ENCODE results near the gene C19orf25. TPM values are rescaled to one million over a fixed set of nuclear protein-coding genes. Genes with fewer than 3 reads are reported as not detected.
A peak's percentile ranks its signal among the peaks of the same experiment; 100 is the strongest.

Gene C19orf25
- total and polyA plus RNA-seq, 2 of the 13 experiments (the other 11 are each of a cell fraction or from before 2014, with no cell fraction given): 14.2 to 32.4 TPM

- peak; percentile 10; the same call in 1 of the 2 replicates for TF ChIP-seq PAXIP1 (CRISPR knock-in tag; conservative IDR thresholded peaks at IDR 0.05)
- TF ChIP-seq THRA (CRISPR knock-in tag; IDR thresholded peaks at IDR 0.05; ENCODE audit: borderline replicate concordance): no peak
- 0 out of 2 replicates have a peak, but pooled peaks have one; percentile 44 for TF ChIP-seq IRX3 (CRISPR knock-in tag; IDR thresholded peaks at IDR 0.05; ENCODE audit: borderline replicate concordance, low read depth)
- TF ChIP-seq TAF1 (CRISPR knock-in tag; IDR thresholded peaks at IDR 0.05): peak; percentile 80
- peak; percentile 86; the same call in 1 of the 2 replicates for TF ChIP-seq SP4 (CRISPR knock-in tag; IDR thresholded peaks at IDR 0.05)
- no peak; the same call in 1 of the 2 replicates for TF ChIP-seq NFYB (CRISPR knock-in tag; IDR thresholded peaks at IDR 0.05)
- TF ChIP-seq MAX (IDR thresholded peaks at IDR 0.05): peak; percentile 82
- TF ChIP-seq ZNF503 (CRISPR knock-in tag; IDR thresholded peaks at IDR 0.05): peak; percentile 77
- TF ChIP-seq ZNF230 (CRISPR knock-in tag; IDR thresholded peaks at IDR 0.05): no peak
- TF ChIP-seq FOXJ3 (CRISPR knock-in tag; IDR thresholded peaks at IDR 0.05; ENCODE audit: borderline replicate concordance): no peak; the same call in 1 of the 2 replicates
- peak; percentile 44; the same call in 1 of the 2 replicates for TF ChIP-seq IRF2 (CRISPR knock-in tag; IDR thresholded peaks at IDR 0.05)
- no peak; the same call in 1 of the 2 replicates for TF ChIP-seq MAZ (IDR thresholded peaks at IDR 0.05; ENCODE audit: borderline replicate concordance, low read depth, low read length)
- TF ChIP-seq MAZ (CRISPR knock-in tag; IDR thresholded peaks at IDR 0.05; ENCODE audit: low read depth): peak; percentile 58; the same call in 1 of the 2 replicates
- peak; percentile 89; the same call in 1 of the 2 replicates for TF ChIP-seq SALL2 (CRISPR knock-in tag; IDR thresholded peaks at IDR 0.05)
Measured at GRCh38 chr19:1491114-1491848, 12.3 kb upstream of the C19orf25 start, which contains the start of gene REEP6 (continued).
